ENCODE measurements around the gene NFYC.

DNA sequence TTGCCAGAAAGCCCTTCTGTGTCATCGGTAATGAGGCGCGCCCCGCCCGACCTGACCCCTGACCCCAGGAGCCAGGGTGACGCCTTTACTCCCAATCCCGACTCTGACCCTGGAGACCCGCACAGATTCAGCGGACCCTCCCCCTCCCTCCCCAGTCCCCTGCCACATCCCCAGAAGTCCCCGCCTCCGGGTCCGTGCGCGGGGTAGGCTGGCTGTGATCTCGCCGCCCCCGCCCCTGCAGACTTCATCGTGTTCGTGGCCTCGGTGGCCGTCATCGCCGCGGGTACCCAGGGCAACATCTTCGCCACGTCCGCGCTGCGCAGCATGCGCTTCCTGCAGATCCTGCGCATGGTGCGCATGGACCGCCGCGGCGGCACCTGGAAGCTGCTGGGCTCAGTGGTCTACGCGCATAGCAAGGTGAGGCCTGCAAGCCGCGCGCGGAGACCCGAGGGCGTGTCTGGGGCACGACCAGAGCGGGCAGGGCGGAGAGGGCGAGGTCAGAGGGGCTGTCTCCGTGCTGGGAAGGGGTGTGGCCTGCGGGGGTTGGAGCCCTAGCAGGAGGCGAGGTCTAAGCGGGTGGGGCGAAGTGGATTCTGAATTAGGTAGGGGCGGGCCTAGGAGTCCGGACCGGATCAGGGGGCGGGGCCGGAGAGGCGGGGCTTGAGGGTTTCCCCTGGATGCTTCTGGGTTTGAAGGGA, 126.9 kb downstream of the NFYC start:
- TF ChIP-seq, protein P1, sequence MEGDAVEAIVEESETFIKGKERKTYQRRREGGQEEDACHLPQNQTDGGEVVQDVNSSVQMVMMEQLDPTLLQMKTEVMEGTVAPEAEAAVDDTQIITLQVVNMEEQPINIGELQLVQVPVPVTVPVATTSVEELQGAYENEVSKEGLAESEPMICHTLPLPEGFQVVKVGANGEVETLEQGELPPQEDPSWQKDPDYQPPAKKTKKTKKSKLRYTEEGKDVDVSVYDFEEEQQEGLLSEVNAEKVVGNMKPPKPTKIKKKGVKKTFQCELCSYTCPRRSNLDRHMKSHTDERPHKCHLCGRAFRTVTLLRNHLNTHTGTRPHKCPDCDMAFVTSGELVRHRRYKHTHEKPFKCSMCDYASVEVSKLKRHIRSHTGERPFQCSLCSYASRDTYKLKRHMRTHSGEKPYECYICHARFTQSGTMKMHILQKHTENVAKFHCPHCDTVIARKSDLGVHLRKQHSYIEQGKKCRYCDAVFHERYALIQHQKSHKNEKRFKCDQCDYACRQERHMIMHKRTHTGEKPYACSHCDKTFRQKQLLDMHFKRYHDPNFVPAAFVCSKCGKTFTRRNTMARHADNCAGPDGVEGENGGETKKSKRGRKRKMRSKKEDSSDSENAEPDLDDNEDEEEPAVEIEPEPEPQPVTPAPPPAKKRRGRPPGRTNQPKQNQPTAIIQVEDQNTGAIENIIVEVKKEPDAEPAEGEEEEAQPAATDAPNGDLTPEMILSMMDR (tag by site-specific recombination; IDR thresholded peaks at IDR 0.05): no peak
- TF ChIP-seq YY1 (tag by site-specific recombination; IDR thresholded peaks at IDR 0.05) (no peak), OVOL3 (tag by site-specific recombination; IDR thresholded peaks at IDR 0.05) (no peak), ZNF248 (tag by site-specific recombination; IDR thresholded peaks at IDR 0.05) (no peak), ZBTB44 (tag by site-specific recombination; IDR thresholded peaks at IDR 0.05) (no peak), REST (tag by site-specific recombination; IDR thresholded peaks at IDR 0.05) (no peak), ZFP41 (tag by site-specific recombination; IDR thresholded peaks at IDR 0.05; ENCODE audit: borderline replicate concordance) (no peak), ZNF600 (tag by site-specific recombination; IDR thresholded peaks at IDR 0.05) (no peak), ZNF174 (tag by site-specific recombination; IDR thresholded peaks at IDR 0.05) (no peak), SP2 (tag by site-specific recombination; IDR thresholded peaks at IDR 0.05) (no peak; the same call in 1 of the 2 replicates), ZNF473 (tag by site-specific recombination; IDR thresholded peaks at IDR 0.05) (no peak), ZNF146 (tag by site-specific recombination; IDR thresholded peaks at IDR 0.05) (no peak), ZBTB21 (tag by site-specific recombination; IDR thresholded peaks at IDR 0.05) (no peak)
- TF ChIP-seq, protein P2, sequence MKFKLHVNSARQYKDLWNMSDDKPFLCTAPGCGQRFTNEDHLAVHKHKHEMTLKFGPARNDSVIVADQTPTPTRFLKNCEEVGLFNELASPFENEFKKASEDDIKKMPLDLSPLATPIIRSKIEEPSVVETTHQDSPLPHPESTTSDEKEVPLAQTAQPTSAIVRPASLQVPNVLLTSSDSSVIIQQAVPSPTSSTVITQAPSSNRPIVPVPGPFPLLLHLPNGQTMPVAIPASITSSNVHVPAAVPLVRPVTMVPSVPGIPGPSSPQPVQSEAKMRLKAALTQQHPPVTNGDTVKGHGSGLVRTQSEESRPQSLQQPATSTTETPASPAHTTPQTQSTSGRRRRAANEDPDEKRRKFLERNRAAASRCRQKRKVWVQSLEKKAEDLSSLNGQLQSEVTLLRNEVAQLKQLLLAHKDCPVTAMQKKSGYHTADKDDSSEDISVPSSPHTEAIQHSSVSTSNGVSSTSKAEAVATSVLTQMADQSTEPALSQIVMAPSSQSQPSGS (tag by site-specific recombination; IDR thresholded peaks at IDR 0.05; ENCODE audit: low read depth): no peak

Data from HEK293 (cell line).